ENCODE data around the gene PSEN1.

Gene PSEN1

GRCh38 chr14:73254247-73255004 is 118.1 kb downstream of the PSEN1 start:
- no peak for TF ChIP-seq CTCF (IDR thresholded peaks at IDR 0.05)
- TF ChIP-seq ZFX (IDR thresholded peaks at IDR 0.05; ENCODE audit: borderline replicate concordance), result no peak
- H3K27ac ChIP-seq, result no peak overlapping the region

- no peak overlapping the region for H3K27ac ChIP-seq
- TF ChIP-seq ZFX (IDR thresholded peaks at IDR 0.05; ENCODE audit: borderline replicate concordance) (no peak), CTCF (IDR thresholded peaks at IDR 0.05) (no peak)
Measured at GRCh38 chr14:73255005-73255400, 118.7 kb downstream of the PSEN1 start.

- TF ChIP-seq ZFX (IDR thresholded peaks at IDR 0.05; ENCODE audit: borderline replicate concordance), result no peak
- TF ChIP-seq CTCF (IDR thresholded peaks at IDR 0.05), result no peak
- no peak overlapping the region for H3K27ac ChIP-seq
Measured at GRCh38 chr14:73255693-73256225, 119.5 kb downstream of the PSEN1 start.

GRCh38 chr14:73258076-73258475 is 121.8 kb downstream of the PSEN1 start:
- no peak for TF ChIP-seq CTCF (IDR thresholded peaks at IDR 0.05)
- TF ChIP-seq ZFX (IDR thresholded peaks at IDR 0.05; ENCODE audit: borderline replicate concordance), result no peak
- no peak overlapping the region for H3K27ac ChIP-seq

GRCh38 chr14:73258845-73259611 is 122.7 kb downstream of the PSEN1 start:
- H3K27ac ChIP-seq, result no peak overlapping the region
- TF ChIP-seq CTCF (IDR thresholded peaks at IDR 0.05), result no peak
- no peak for TF ChIP-seq ZFX (IDR thresholded peaks at IDR 0.05; ENCODE audit: borderline replicate concordance)

- no peak for TF ChIP-seq CTCF (IDR thresholded peaks at IDR 0.05)
- no peak for TF ChIP-seq ZFX (IDR thresholded peaks at IDR 0.05; ENCODE audit: borderline replicate concordance)
- H3K27ac ChIP-seq, result no peak overlapping the region
Measured at GRCh38 chr14:73259837-73260236, 123.5 kb downstream of the PSEN1 start.

GRCh38 chr14:73260574-73260973 is 124.3 kb downstream of the PSEN1 start:
- no peak for TF ChIP-seq CTCF (IDR thresholded peaks at IDR 0.05)
- TF ChIP-seq ZFX (IDR thresholded peaks at IDR 0.05; ENCODE audit: borderline replicate concordance), result no peak
- H3K27ac ChIP-seq, result no peak overlapping the region

Measured in 22Rv1 (cell line).